ENCODE data around the gene SHB.
"Not testable (repeated sequence)": the region's sequence is repeated elsewhere in the genome, so short reads cannot be mapped to it uniquely, and the experiment has no call there.

SHB gene

GRCh38 chr9:38062106-38062497 is 6.9 kb downstream of the SHB start:
- no peak for DNase-seq

GRCh38 chr9:38061326-38061977 is 7.6 kb downstream of the SHB start:
- no peak for DNase-seq

- DNase-seq, result no peak
Observed at GRCh38 chr9:38060681-38061080, 8.3 kb downstream of the SHB start.

- DNase-seq, result no peak
Observed at GRCh38 chr9:38059233-38059936, 9.6 kb downstream of the SHB start.

- DNase-seq, result no peak
Observed at GRCh38 chr9:38058452-38059232, 10.4 kb downstream of the SHB start.

GRCh38 chr9:38057416-38058195 is 11.4 kb downstream of the SHB start:
- no peak for DNase-seq

- no peak for DNase-seq
Observed at GRCh38 chr9:38054653-38055052, 14.4 kb downstream of the SHB start.

- no peak for DNase-seq
Observed at GRCh38 chr9:38053697-38054461, 15.1 kb downstream of the SHB start.

GRCh38 chr9:38051780-38052546 is 17.1 kb downstream of the SHB start:
- no peak for DNase-seq

- DNase-seq, result no peak
Observed at GRCh38 chr9:38048316-38048969, 20.6 kb downstream of the SHB start.

- DNase-seq, result no peak
Observed at GRCh38 chr9:38047301-38048251, 21.5 kb downstream of the SHB start.

GRCh38 chr9:38046661-38047300 is 22.2 kb downstream of the SHB start:
- no peak for DNase-seq

GRCh38 chr9:38045939-38046338 is 23.1 kb downstream of the SHB start:
- not testable (repeated sequence) for DNase-seq

- no peak for DNase-seq
Observed at GRCh38 chr9:38044706-38045105, 24.3 kb downstream of the SHB start.

- no peak for DNase-seq
Observed at GRCh38 chr9:38043931-38044623, 24.9 kb downstream of the SHB start.

- DNase-seq, result no peak
Observed at GRCh38 chr9:38042626-38043357, 26.2 kb downstream of the SHB start.

- no peak for DNase-seq
Observed at GRCh38 chr9:38041564-38042243, 27.3 kb downstream of the SHB start.
